ENCODE data around the gene KRT7.

KRT7 gene

DNA sequence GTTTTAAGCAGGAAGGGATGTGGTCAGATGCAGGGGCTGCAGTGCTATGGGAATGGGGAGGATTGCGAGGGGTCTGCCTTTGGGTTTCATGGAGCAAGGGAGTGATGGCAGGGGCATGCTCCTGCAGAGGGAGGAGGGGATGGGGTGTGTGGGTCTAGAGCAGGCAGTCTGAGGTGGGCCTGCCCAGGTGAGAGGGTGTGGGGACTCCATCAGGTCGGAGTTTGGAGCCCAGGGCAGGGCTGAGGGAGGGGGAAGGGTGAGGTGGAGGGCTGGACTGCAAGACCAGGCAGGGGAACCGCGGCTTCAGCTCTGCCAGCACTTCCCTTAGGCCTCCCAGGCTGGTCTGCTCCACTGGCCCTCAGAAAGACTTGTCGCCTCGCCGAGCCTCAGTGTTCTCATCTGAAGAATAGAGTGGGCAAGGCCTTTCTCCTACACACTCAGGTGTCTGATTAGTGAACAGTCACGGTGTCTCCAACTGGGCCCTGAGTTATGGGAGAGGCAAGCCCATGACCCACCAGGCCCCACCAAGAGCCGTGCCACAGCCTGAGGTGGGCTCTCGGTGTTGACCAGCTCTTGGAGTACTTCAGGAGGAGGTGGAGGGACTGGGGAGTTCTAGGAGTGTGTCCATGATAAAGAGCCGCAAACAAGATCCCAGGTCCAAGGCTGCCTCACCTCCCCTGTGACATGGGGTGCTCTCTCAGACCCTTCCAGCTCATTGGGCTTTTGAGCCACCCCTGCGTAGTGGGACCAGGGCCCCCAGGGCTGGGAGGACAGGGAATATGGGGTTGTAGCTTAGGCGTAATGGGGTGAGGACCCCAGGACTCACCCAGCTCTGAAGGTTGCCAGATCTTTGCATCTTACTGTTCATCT, 21.1 kb upstream of the KRT7 start:
- DNase-seq (ENCODE audit: low read depth in 2 of 2) = no peak

DNA sequence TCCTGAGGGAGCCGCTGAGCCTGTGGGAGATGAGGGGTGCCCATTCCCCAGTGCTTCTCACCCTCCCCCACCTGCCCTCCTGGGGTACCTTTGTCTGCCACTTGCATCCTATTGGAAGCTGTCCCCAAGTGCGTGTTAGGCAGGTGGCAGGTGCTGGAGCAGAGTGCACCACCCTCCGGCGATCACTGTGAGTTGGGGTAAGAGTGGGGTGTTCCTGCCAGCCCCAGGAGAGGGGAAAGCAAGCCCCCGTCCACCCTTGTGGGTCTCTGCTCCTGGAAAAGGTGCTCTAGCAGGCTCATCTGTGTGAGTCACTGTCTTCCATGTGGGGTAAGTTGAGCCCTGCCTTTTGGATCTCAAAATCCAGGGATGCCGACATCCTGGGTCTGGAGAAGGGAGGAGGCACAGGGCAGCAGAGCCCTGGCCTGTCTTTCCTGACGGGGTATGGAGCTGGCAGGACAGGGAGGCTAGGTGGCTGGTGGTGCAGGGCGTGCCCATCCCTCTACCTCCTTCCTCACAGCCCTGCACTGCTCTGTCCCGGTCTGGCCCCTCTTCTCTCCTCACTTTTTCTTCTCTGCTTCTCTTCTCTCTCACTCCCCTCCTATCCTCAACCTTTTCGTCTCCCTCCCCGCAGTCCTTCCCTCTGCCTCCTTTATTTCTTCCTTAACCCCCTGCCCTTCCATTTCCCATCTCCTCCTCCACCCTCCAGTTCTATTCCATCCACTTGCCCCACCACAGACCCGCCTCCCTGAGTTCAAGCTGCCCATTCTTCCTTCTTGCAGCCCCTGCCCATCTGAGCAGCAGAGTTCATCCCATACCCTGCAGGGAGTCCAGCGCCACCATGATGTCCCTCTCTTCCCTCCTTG, 20.1 kb upstream of the KRT7 start:
- DNase-seq (ENCODE audit: low read depth in 2 of 2) = no peak

- DNase-seq (ENCODE audit: low read depth in 2 of 2) = no peak
Observed at GRCh38 chr12:52213564-52214420, 19.3 kb upstream of the KRT7 start.

GRCh38 chr12:52214421-52214802, 18.6 kb upstream of the KRT7 start:
- no peak for DNase-seq (ENCODE audit: low read depth in 2 of 2)

- no peak for DNase-seq (ENCODE audit: low read depth in 2 of 2)
Observed at GRCh38 chr12:52215587-52216031, 17.4 kb upstream of the KRT7 start.

- DNase-seq (ENCODE audit: low read depth in 2 of 2) = no peak
Observed at GRCh38 chr12:52216100-52216499, 16.9 kb upstream of the KRT7 start.

DNA sequence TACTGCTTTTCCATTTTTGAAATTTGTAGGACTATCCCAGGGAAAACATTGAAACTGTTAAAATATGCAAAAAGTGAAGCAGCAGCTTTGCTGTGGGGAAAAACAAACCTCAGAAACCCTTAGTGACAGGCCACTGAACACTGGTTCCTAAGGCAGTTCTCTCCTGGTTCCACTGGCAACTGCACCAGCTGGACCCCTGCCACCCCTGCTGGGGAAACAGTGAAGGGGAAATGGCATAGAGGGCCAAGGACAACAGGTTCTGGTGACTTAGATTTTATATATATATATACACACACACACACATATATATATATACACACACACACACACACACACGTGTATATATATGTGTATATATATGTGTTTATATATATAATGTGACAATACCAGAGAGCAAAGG, 16.2 kb upstream of the KRT7 start:
- no peak for DNase-seq (ENCODE audit: low read depth in 2 of 2)

GRCh38 chr12:52217223-52217622, 15.8 kb upstream of the KRT7 start:
- no peak for DNase-seq (ENCODE audit: low read depth in 2 of 2)

DNA sequence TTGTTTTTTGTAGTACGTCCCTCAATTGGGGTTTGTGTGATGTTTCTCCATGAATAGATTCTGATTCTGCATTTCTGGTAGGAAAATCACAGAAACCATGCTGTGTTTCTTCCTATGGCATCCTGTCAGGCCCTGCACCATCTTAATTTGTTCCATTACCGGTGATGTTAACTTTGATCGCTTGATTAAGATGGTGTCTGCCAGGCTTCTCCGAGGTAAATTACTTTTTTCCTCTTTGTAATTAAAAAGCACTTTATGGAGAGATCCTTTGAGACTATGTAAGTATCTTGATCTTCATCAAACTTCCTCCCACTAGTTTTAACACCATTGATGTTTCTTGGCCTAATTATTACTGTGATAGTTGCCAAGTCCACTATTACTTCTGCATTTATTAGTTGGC, 15.0 kb upstream of the KRT7 start:
- no peak for DNase-seq (ENCODE audit: low read depth in 2 of 2)

- DNase-seq (ENCODE audit: low read depth in 2 of 2) = no peak
Observed at GRCh38 chr12:52220477-52220876, 12.6 kb upstream of the KRT7 start.

DNA sequence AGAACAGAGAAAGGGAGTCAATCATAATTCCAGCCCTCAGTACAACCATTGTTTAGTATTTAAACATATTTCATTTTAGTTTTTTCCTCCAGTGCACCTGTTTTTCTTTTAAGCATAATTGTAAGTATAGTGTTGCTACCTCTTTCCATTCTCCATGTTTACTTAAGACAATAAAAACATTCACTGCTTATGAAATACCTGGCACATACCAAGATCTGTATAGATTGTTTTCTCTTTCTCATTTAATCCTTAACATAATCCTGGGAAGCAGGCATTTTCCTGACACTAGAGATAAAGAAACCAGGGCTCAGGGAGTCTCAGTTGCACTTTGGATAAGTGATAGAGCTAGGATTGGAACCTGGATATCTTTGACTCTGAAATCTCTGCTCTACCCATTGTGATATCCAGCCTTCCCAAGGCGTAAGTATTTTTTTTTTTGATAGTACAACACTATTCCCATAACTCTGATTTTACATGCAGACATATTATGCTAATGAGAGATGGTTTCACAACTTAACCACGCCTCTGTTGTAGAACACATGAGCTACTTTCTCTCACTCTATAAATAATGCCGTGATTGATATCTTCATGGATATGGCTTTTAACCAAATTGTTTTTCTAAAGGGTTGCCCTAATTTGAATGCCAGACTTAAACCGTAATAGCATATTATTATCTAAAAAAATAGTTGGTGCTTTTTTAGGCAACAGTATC, 11.8 kb upstream of the KRT7 start:
- no peak for DNase-seq (ENCODE audit: low read depth in 2 of 2)

DNA sequence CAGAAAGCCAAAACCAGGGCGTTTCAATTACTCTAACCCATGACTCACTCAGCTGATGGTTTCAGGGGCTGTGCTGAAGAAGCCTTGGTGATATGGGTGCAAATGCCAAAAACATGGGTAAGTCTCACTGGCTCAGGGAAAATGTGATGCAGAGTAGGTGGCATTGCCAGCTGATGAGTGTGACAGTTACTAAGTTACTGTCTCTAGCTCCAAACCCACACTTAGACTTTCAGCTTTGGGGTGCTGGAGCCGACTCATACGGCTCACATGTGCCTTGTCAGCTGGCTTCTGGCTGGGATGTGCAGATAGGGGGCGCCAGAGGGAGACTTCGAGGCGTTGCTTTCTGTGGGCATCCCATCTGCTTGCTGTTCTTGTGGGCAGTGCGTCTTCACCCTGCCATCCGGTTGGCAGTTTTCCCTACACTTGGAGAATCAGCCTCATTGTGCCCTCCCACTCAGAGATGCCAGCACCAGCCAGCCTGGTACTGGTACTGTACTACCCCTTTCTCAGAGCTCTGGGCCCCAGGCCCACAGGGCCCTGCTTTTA, 11.1 kb upstream of the KRT7 start:
- no peak for DNase-seq (ENCODE audit: low read depth in 2 of 2)

DNA sequence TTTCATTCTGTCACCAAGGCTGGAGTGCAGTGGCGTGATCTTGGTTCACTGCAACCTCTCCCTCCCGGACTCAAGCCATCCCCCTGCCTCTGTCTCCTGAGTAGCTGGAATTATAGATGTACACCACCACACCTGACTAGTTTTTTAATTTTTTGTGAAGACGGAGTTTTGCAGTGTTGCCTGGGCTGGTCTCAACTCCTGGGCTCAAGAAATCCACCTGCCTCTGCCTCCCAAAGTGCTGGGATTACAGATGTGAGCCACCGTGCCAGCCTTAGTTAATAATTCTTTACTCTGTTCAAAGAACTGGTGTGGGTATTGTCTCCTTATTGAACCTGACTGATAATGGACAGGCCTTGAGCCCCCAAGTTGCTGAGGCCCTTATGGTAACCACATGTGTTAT, 10.4 kb upstream of the KRT7 start:
- no peak for DNase-seq (ENCODE audit: low read depth in 2 of 2)

GRCh38 chr12:52223406-52224039, 9.5 kb upstream of the KRT7 start:
- DNase-seq (ENCODE audit: low read depth in 2 of 2) = no peak

GRCh38 chr12:52224151-52224550, 8.9 kb upstream of the KRT7 start:
- no peak for DNase-seq (ENCODE audit: low read depth in 2 of 2)

DNA sequence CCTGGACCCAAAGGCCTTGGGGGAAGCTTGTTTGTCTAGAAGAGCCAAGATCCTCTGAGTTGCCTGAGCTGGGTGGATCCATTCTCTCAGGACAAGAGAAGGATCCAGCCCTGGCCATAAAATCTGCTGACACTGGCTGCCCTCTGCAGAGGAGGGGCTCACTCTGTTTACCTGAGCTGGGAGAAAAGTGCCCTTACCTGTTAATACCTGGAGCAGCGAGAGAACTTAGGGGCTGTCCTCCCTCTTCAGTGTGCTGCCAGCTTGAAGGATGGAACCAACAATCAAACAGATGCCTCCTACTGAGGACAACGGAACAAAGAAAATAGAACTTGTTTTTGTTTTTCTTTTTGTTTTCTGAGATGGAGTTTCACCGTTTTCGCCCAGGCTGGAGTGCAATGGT, 7.3 kb upstream of the KRT7 start:
- DNase-seq (ENCODE audit: low read depth in 2 of 2) = no peak

DNA sequence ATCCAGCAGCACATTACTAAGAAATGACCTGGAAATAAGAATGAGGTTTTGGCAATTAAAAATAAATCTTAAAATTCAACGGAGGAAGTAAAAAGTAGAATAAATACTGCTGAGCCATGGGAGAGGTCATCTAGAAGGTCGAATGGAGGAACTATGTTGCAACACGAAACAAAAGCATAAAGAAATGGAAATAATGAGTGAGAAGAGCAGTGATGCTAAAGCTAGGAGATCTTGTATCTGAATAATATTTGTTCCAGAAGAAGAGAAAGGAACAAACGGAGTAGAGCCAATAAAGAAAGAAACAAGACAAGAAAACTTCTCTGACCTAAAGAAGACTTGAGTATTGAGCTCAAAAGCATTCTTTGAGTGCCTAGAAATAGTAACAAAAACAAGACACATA, 6.6 kb upstream of the KRT7 start:
- no peak for DNase-seq (ENCODE audit: low read depth in 2 of 2)

GRCh38 chr12:52227606-52228166, 5.4 kb upstream of the KRT7 start:
- no peak for DNase-seq (ENCODE audit: low read depth in 2 of 2)

- DNase-seq (ENCODE audit: low read depth in 2 of 2) = no peak
Observed at GRCh38 chr12:52228366-52228765, 4.7 kb upstream of the KRT7 start.

DNA sequence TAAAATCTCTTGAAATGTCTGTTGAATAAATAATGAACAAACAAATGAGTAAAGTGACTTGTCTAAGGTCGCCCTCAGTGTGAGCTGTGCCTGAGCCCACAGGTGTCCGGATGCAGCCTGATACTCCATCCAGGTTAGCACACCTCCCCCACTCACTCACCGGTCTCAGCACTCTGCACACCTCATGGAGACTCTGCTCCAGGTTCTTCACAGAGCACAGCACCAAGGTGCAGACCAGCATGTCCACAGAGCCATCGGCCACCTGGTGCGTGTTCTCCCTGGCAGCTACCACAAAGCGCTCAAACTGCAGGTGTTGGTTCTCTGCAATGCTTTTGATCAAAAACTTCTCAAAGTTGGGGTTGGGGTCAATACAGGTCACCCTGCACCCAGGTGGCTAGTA, 4.1 kb upstream of the KRT7 start:
- no peak for DNase-seq (ENCODE audit: low read depth in 2 of 2)
